Mesothelial cell of epicardium (in vitro differentiated cells): ENCODE results near the gene GEMIN7. TPM values are rescaled to one million over a fixed set of nuclear protein-coding genes. Genes with fewer than 3 reads are reported as not detected.

Source experiments
- DNase-seq, 2 experiments: peaks; one replicate each; pipeline ENCODE4 v3.0.0; 2021; ENCODE audit warnings: low spot score in 2 of 2; ENCODE audit not compliant: unreplicated experiment in 2 of 2
- H3K27ac Mint-ChIP-seq: 2 replicates; pipeline ENCODE4 v1.8.0; 2021; ENCODE audit warnings: mixed read lengths
- H3K27me3 Mint-ChIP-seq: 2 replicates; pipeline ENCODE4 v1.8.0; 2021; ENCODE audit warnings: low read depth, mixed read lengths
- H3K36me3 Mint-ChIP-seq: 2 replicates; pipeline ENCODE4 v1.8.0; 2021; ENCODE audit warnings: mixed read lengths
- H3K4me1 Mint-ChIP-seq: 2 replicates; pipeline ENCODE4 v1.8.0; 2021; ENCODE audit warnings: mixed read lengths
- H3K4me3 Mint-ChIP-seq: 2 replicates; pipeline ENCODE4 v1.8.0; 2021; ENCODE audit warnings: mild to moderate bottlenecking, moderate library complexity, mixed read lengths
- H3K9me3 Mint-ChIP-seq: 2 replicates; pipeline ENCODE4 v1.8.0; 2021; ENCODE audit warnings: mixed read lengths
- CTCF ChIP-seq: fragments of 200-600 bp; sonication (generic); IDR thresholded peaks from one replicate; pipeline ENCODE4 v1.5.0; 2021; ENCODE audit warnings: antibody characterized with exemption; ENCODE audit not compliant: unreplicated experiment
- total RNA-seq: library from RNA; stranded (reverse); gene quantifications from 3 replicates; pipeline ENCODE4 v1.2.1, GENCODE V29; 2021

The GEMIN7 gene
- total RNA-seq, 1 donor from 2014 or later, result 27.5 TPM

DNA sequence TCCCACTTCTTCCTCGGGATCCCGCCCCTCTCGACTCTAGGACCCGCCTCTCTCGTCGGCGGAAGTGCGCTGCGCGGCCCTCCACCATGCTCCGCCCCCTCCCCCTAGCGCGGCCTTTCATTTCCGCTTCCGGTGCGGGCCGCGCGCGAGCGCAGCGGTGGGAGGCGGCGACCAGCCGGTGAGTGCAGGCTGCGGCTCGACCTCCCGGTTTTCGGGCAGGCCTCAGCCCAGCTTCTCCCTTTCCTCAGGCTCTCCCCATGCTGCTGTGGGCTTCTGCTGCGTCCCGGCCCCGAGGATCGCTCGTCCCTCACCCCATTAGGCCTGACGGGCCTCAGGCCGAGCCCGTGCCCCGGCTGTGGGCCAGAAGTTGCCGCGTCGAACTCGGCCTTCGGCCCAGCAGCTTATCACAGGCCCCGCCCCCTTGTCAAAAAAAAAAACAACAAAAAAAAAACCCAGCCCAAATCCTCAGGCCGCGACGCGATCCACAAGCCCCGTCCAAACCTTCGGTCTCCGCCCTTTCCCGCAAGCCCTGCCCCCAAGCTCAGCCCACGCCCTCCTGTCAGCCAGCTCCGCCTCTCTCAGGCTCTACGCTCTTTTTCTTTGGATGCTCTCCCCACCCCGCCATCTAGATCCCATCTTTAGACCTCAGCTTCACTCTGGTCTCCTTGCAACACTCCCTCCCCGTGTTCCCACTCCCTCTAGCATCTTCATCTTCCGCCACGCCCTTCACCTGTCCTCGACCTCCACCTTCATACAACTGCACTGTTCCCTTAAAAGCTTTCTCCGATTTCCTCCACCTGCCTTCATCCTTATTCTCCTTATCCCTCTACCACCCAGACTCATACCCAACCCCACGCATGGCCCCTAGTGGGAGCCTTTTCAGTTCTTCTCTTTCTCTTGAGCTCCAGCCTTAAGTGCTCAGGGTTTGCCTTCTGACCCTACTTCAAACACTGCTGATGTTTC is 39.8 kb upstream of the GEMIN7 start, which contains the start of gene CLASRP:
Gene CLASRP (plus strand): TSS at position 115 of the 963 bp plus-strand sequence. CDS start 1,168 bp downstream, outside the sequence.
- Mint-ChIP-seq H3K27ac (peak within 1 kb of the TSS; percentile 95), H3K4me1 (peaks cover 20% of the 10 kb centered on the region), H3K36me3 (peaks cover 16% of the 10 kb centered on the region), H3K9me3 (no peaks in the 10 kb centered on the region), H3K4me3 (peak within 1 kb of the TSS; percentile 88), H3K27me3 (no peaks in the 10 kb centered on the region)
- DNase-seq, result peak; percentile 87 to 90
- no peak for TF ChIP-seq CTCF

GRCh38 chr19:45040059-45040771 is 38.8 kb upstream of the GEMIN7 start:
- no peak for DNase-seq
- peak overlapping the region; percentile 88 for H3K4me3 Mint-ChIP-seq
- H3K27me3 Mint-ChIP-seq, result no peaks in the 10 kb centered on the region
- H3K9me3 Mint-ChIP-seq, result no peaks in the 10 kb centered on the region
- H3K36me3 Mint-ChIP-seq, result peaks cover 16% of the 10 kb centered on the region
- peak overlapping the region; percentile 61 for H3K27ac Mint-ChIP-seq
- H3K4me1 Mint-ChIP-seq, result peaks cover 20% of the 10 kb centered on the region
- TF ChIP-seq CTCF, result no peak

GRCh38 chr19:45041125-45041524 is 37.9 kb upstream of the GEMIN7 start:
- Mint-ChIP-seq H3K4me1 (peaks cover 20% of the 10 kb centered on the region), H3K27me3 (no peaks in the 10 kb centered on the region), H3K9me3 (no peaks in the 10 kb centered on the region), H3K27ac (no peak overlapping the region), H3K36me3 (peaks cover 16% of the 10 kb centered on the region), H3K4me3 (peak overlapping the region; percentile 36)
- DNase-seq, result no peak
- TF ChIP-seq CTCF, result no peak

- Mint-ChIP-seq H3K9me3 (no peaks in the 10 kb centered on the region), H3K4me3 (no peak overlapping the region), H3K36me3 (peaks cover 17% of the 10 kb centered on the region), H3K27me3 (no peaks in the 10 kb centered on the region), H3K4me1 (peaks cover 8% of the 10 kb centered on the region), H3K27ac (no peak overlapping the region)
- no peak for DNase-seq
- no peak for TF ChIP-seq CTCF
These were observed 33.2 kb upstream of the GEMIN7 start for GRCh38 chr19:45045671-45046353.

GRCh38 chr19:45046355-45046754 is 32.7 kb upstream of the GEMIN7 start:
- no peak for DNase-seq
- Mint-ChIP-seq H3K27ac (no peak overlapping the region), H3K4me1 (peaks cover 5% of the 10 kb centered on the region), H3K4me3 (no peak overlapping the region), H3K9me3 (no peaks in the 10 kb centered on the region), H3K27me3 (no peaks in the 10 kb centered on the region), H3K36me3 (peaks cover 15% of the 10 kb centered on the region)
- no peak for TF ChIP-seq CTCF
